H9 (cell line): Measurements from ENCODE around the gene MRPS5. TPM values are rescaled to one million over a fixed set of nuclear protein-coding genes. Genes with fewer than 3 reads are reported as not detected.
A peak's percentile ranks its signal among the peaks of the same experiment; 100 is the strongest.

Experiments used
- DNase-seq: peaks from one replicate; pipeline ENCODE4 v3.0.0-alpha.2; 2017
- H2AFZ ChIP-seq: one replicate; pipeline ENCODE4 v1.6.1; 2013; ENCODE audit warnings: mild to moderate bottlenecking, low read length, control low read depth, moderate library complexity
- H2AK5ac ChIP-seq: 2 replicates; pipeline ENCODE4 v1.6.1; 2013; ENCODE audit warnings: low read length, control low read depth, mixed read lengths; ENCODE audit not compliant: insufficient read length
- H2BK120ac ChIP-seq: one replicate; pipeline ENCODE4 v1.6.1; 2013; ENCODE audit warnings: low read depth, mild to moderate bottlenecking, low read length, control low read depth, inconsistent platforms; ENCODE audit not compliant: poor library complexity, severe bottlenecking
- H2BK12ac ChIP-seq: 2 replicates; pipeline ENCODE4 v1.6.1; 2013; ENCODE audit warnings: low read length, control low read depth, mixed read lengths, low read depth; ENCODE audit not compliant: insufficient read length
- H2BK15ac ChIP-seq: 2 replicates; pipeline ENCODE4 v1.6.1; 2013; ENCODE audit warnings: low read depth, low read length, control low read depth
- H2BK20ac ChIP-seq: one replicate; pipeline ENCODE4 v1.6.1; 2013; ENCODE audit warnings: low read depth, mild to moderate bottlenecking, low read length, control low read depth, inconsistent platforms; ENCODE audit not compliant: poor library complexity, severe bottlenecking
- H2BK5ac ChIP-seq: 2 replicates; pipeline ENCODE4 v1.6.1; 2013; ENCODE audit warnings: low read length, control low read depth, mixed read lengths; ENCODE audit not compliant: insufficient read length
- H3K14ac ChIP-seq: 2 replicates; pipeline ENCODE4 v1.6.1; 2013; ENCODE audit warnings: low read length, control low read depth; ENCODE audit not compliant: insufficient read depth
- H3K18ac ChIP-seq: 2 replicates; pipeline ENCODE4 v1.6.1; 2013; ENCODE audit warnings: low read depth, mild to moderate bottlenecking, mixed read lengths, low read length, control low read depth; ENCODE audit not compliant: insufficient read length
- H3K23ac ChIP-seq: 2 replicates; pipeline ENCODE4 v1.6.1; 2013; ENCODE audit warnings: low read length, control low read depth, mixed read lengths, low read depth; ENCODE audit not compliant: insufficient read length
- H3K23me2 ChIP-seq: 2 replicates; pipeline ENCODE4 v1.6.1; 2013; ENCODE audit warnings: low read depth, mild to moderate bottlenecking, mixed read lengths, low read length, control low read depth; ENCODE audit not compliant: insufficient read length, poor library complexity, severe bottlenecking
- H3K27ac ChIP-seq: 2 replicates; pipeline ENCODE4 v1.5.1; 2013; ENCODE audit warnings: low read length, control low read depth, mixed read lengths, low read depth; ENCODE audit not compliant: insufficient read length
- H3K27me3 ChIP-seq: 2 replicates; pipeline ENCODE4 v1.6.1; 2013; ENCODE audit warnings: low read length, control low read depth, inconsistent platforms; ENCODE audit not compliant: insufficient read depth
- H3K4ac ChIP-seq: 2 replicates; pipeline ENCODE4 v1.6.1; 2013; ENCODE audit warnings: low read depth, mild to moderate bottlenecking, control low read depth, inconsistent platforms, low read length, moderate library complexity
- H3K4me1 ChIP-seq: 2 replicates; pipeline ENCODE4 v1.6.1; 2013; ENCODE audit warnings: low read length, control low read depth, inconsistent platforms; ENCODE audit not compliant: insufficient read depth
- H3K4me2 ChIP-seq: 2 replicates; pipeline ENCODE4 v1.6.1; 2013; ENCODE audit warnings: low read length, control low read depth, mixed read lengths; ENCODE audit not compliant: insufficient read length, insufficient read depth
- H3K56ac ChIP-seq: 2 replicates; pipeline ENCODE4 v1.6.1; 2013; ENCODE audit warnings: low read depth, mild to moderate bottlenecking, mixed read lengths, low read length, control low read depth; ENCODE audit not compliant: insufficient read length
- H3K79me1 ChIP-seq: 2 replicates; pipeline ENCODE4 v1.6.1; 2013; ENCODE audit warnings: low read depth, mild to moderate bottlenecking, moderate library complexity, low read length, control low read depth, inconsistent platforms; ENCODE audit not compliant: insufficient read depth, poor library complexity, severe bottlenecking
- H3K79me2 ChIP-seq: 2 replicates; pipeline ENCODE4 v1.6.1; 2013; ENCODE audit warnings: low read length, control low read depth, inconsistent platforms; ENCODE audit not compliant: insufficient read depth
- H3K9ac ChIP-seq: 2 replicates; pipeline ENCODE4 v1.6.1; 2013; ENCODE audit warnings: low read length, control low read depth, mixed read lengths; ENCODE audit not compliant: insufficient read length; ENCODE audit errors: extremely low read depth
- H3K9me3 ChIP-seq: one replicate; pipeline ENCODE4 v1.6.1; 2013; ENCODE audit warnings: low read depth, low read length, inconsistent platforms; ENCODE audit not compliant: control insufficient read depth
- H3T11ph ChIP-seq: one replicate; pipeline ENCODE4 v1.6.1; 2013; ENCODE audit warnings: mild to moderate bottlenecking, low read length, control low read depth, inconsistent platforms
- H4K20me1 ChIP-seq: one replicate; pipeline ENCODE4 v1.6.1; 2013; ENCODE audit not compliant: control insufficient read depth, insufficient read length, insufficient read depth
- H4K5ac ChIP-seq: 2 replicates; pipeline ENCODE4 v1.6.1; 2013; ENCODE audit warnings: low read depth, mild to moderate bottlenecking, mixed read lengths, low read length, control low read depth; ENCODE audit not compliant: insufficient read length
- H4K8ac ChIP-seq: replicated peaks from 2 replicates; pipeline ENCODE4 v1.6.1; 2013; ENCODE audit warnings: low read length, control low read depth, mixed read lengths, low read depth; ENCODE audit not compliant: insufficient read length
- H4K91ac ChIP-seq: 2 replicates; pipeline ENCODE4 v1.6.1; 2013; ENCODE audit warnings: low read depth, mild to moderate bottlenecking, moderate library complexity, mixed read lengths, low read length, control low read depth; ENCODE audit not compliant: insufficient read length
- H3K27ac Mint-ChIP-seq, 3 experiments: 2 replicates in 2 of 3; 3 replicates in 1 of 3; pipeline ENCODE4 v1.8.0; 2020 to 2021; ENCODE audit warnings: mixed read lengths in 3 of 3, mild to moderate bottlenecking in 1 of 3, moderate library complexity in 1 of 3
- H3K27me3 Mint-ChIP-seq: 2 replicates; pipeline ENCODE4 v1.8.0; 2021; ENCODE audit warnings: low read depth, mild to moderate bottlenecking, moderate library complexity, mixed read lengths
- H3K36me3 Mint-ChIP-seq, 3 experiments: 2 replicates in 2 of 3; 3 replicates in 1 of 3; pipeline ENCODE4 v1.8.0; 2020 to 2021; ENCODE audit warnings: low read depth in 3 of 3, mixed read lengths in 3 of 3; ENCODE audit not compliant: insufficient read depth in 1 of 3
- H3K4me1 Mint-ChIP-seq, 2 experiments: 2 replicates each; pipeline ENCODE4 v1.8.0; 2020; ENCODE audit warnings: mixed read lengths in 2 of 2
- H3K4me3 Mint-ChIP-seq, 2 experiments: 2 replicates in 1 of 2; 3 replicates in 1 of 2; pipeline ENCODE4 v1.8.0; 2020 to 2021; ENCODE audit warnings: mild to moderate bottlenecking in 2 of 2, mixed read lengths in 2 of 2, moderate library complexity in 1 of 2
- H3K9me3 Mint-ChIP-seq, 2 experiments: 2 replicates in 1 of 2; 3 replicates in 1 of 2; pipeline ENCODE4 v1.8.0; 2020; ENCODE audit warnings: mild to moderate bottlenecking in 2 of 2, mixed read lengths in 2 of 2, moderate library complexity in 1 of 2
- CTCF ChIP-seq: fragments of 200-600 bp; sonication (generic); conservative IDR thresholded peaks from 3 replicates; pipeline ENCODE4 v1.8.0; 2021; ENCODE audit warnings: antibody characterized with exemption, mild to moderate bottlenecking
- WGBS: extraction: QIAGEN DNeasy Blood & Tissue Kit; methylation state at CpG from one replicate; pipeline ENCODE4 v1.1.7; 2013; ENCODE audit warnings: missing lambda C conversion rate, low lambda C conversion rate, mixed read lengths; ENCODE audit not compliant: insufficient read length; ENCODE audit errors: extremely low coverage; 5-methylcytosine and 5-hydroxymethylcytosine counted together
- total RNA-seq: library from RNA; stranded (reverse); gene quantifications from 2 replicates; pipeline ENCODE4 v1.2.1, GENCODE V29; 2021

Gene MRPS5
- total RNA-seq, 1 experiment from 2014 or later, result 50.9 TPM

GRCh38 chr2:95041824-95042442 is 79.7 kb downstream of the MRPS5 start:
- H3K9ac ChIP-seq, result no peak overlapping the region

More at GRCh38 chr2:95041824-95042442, 79.7 kb downstream of the MRPS5 start:
- H3K9me3 ChIP-seq, result no peaks in the 10 kb centered on the region
- H3K18ac ChIP-seq, result no peak overlapping the region
- no peak overlapping the region for H2BK120ac ChIP-seq
- H3K36me3 Mint-ChIP-seq, result no peaks in the 10 kb centered on the region
- no peak overlapping the region for H3K23ac ChIP-seq
- H3K27ac ChIP-seq, result no peak overlapping the region
- WGBS, result no CpG with 5 or more reads among the region's 11 CpGs
- H2AFZ ChIP-seq, result no peak overlapping the region
- H4K20me1 ChIP-seq, result no peaks in the 10 kb centered on the region
- H3K27me3 ChIP-seq, result no peaks in the 10 kb centered on the region
- H2BK5ac ChIP-seq, result no peak overlapping the region
- H3K56ac ChIP-seq, result no peak overlapping the region
- TF ChIP-seq CTCF, result no peak
- no peaks in the 10 kb centered on the region for H3K79me1 ChIP-seq
- H2BK15ac ChIP-seq, result no peak overlapping the region
- no peaks in the 10 kb centered on the region for H3K23me2 ChIP-seq
- no peak overlapping the region for H3K4me3 Mint-ChIP-seq
- no peak overlapping the region for H3K14ac ChIP-seq
- H3T11ph ChIP-seq, result no peak overlapping the region
- no peak overlapping the region for H3K4me2 ChIP-seq
- peak overlapping the region in 1 of 3 experiments; percentile 50; a peak in 1 of 7 replicates for H3K27ac Mint-ChIP-seq
- no peak overlapping the region for H2AK5ac ChIP-seq
- no peak overlapping the region for H2BK12ac ChIP-seq
- no peak overlapping the region for H4K8ac ChIP-seq
- peaks cover 7 to 20% of the 10 kb centered on the region in 2 experiments for H3K4me1 Mint-ChIP-seq
- H3K4me1 ChIP-seq, result no peaks in the 10 kb centered on the region
- no peak overlapping the region for H4K91ac ChIP-seq
- no peak overlapping the region for H4K5ac ChIP-seq
- DNase-seq, result no peak
- no peaks in the 10 kb centered on the region for H3K79me2 ChIP-seq
- no peak overlapping the region for H3K4ac ChIP-seq
- H3K9me3 Mint-ChIP-seq, result peaks cover 16 to 24% of the 10 kb centered on the region in 2 experiments
- peaks cover 52% of the 10 kb centered on the region for H3K27me3 Mint-ChIP-seq
- no peak overlapping the region for H2BK20ac ChIP-seq
